Measurements from ENCODE around the gene RALGDS.

RALGDS gene

GRCh38 chr9:133119846-133120500 lies 1.1 kb downstream of the RALGDS start:
- no peak for DNase-seq
- H3K4me1 ChIP-seq (ENCODE audit: control insufficient read depth, insufficient read depth, low read depth, low read length): peaks cover 68% of the 10 kb centered on the region
- 51% methylated on average over 19 of the region's 21 CpGs for WGBS

DNA sequence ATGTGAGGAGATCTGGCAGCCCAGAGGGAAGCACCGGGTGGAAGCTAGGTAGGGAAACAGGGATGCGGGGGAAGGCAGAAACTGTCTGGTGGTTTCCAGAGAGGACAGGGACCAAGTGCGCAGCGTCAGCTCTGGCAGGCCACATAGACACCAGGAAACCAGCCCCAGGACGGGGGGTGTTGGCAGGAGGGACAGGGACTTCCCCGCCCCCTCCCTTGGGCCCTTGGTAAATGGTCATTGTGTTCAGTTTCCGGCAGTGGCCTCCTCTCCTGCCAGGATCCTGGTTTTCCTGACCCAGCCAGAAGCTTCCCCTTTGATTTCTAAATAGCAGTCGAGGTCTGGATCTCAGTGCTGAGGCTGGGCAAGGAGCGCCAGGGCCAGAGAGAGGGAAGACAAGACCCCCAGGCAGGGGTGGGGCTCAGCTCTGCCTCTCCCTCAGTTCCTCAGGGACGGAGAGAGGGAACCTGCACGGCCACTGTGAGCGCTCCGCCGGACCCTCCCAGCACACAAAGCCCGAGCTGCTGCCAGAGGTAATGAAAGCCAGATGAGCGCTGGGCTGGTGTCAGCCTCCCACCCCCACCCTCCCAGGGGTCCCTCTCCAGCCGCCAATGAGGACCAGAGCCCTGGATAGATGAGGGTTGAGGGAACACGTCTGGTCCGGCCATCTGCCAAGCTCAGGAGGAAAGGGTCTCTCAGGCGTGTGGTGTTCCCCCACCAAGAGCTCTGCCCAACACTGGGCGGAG lies 1.8 kb downstream of the RALGDS start:
- WGBS: 39% methylated on average over 20 of the region's 21 CpGs
- peak overlapping the region in 1 of 2 experiments; percentile 96 for H3K14ac ChIP-seq (ENCODE audit: low read length in 2 of 2)
- no peak overlapping the region for H2BK15ac ChIP-seq (ENCODE audit: low read depth, poor library complexity, severe bottlenecking)
- no peak overlapping the region for H3K23ac ChIP-seq (ENCODE audit: low read length in 2 of 2)
- DNase-seq: no peak
- H3K4me3 ChIP-seq (ENCODE audit: insufficient read depth in 1 of 2, low read depth in 1 of 2, low read length in 2 of 2): peak overlapping the region in 1 of 2 experiments; percentile 90
- H2BK12ac ChIP-seq (ENCODE audit: low read length in 2 of 2): no peak overlapping the region
- peak overlapping the region; percentile 65 for H4K91ac ChIP-seq (ENCODE audit: low read length)
- H3K4me1 ChIP-seq (ENCODE audit: control insufficient read depth, insufficient read depth, low read depth, low read length): peaks cover 75% of the 10 kb centered on the region
- no peak overlapping the region for H2AFZ ChIP-seq (ENCODE audit: low read depth, low read length)
- H3K4ac ChIP-seq (ENCODE audit: low read depth in 1 of 2, low read length in 2 of 2): peak overlapping the region in 1 of 2 experiments; percentile 67
- H3K79me1 ChIP-seq (replicated peaks; ENCODE audit: low read length, poor library complexity, severe bottlenecking): peaks cover 24% of the 10 kb centered on the region
- H3K4me2 ChIP-seq (ENCODE audit: low read length, poor library complexity, severe bottlenecking): peak overlapping the region; percentile 40
- no peak overlapping the region for H2BK5ac ChIP-seq (ENCODE audit: low read depth, low read length, poor library complexity, severe bottlenecking)
- H3K36me3 ChIP-seq (ENCODE audit: control insufficient read depth in 1 of 2, insufficient read depth in 2 of 2, low read depth in 1 of 2, low read length in 2 of 2): peaks cover 0 to 23% of the 10 kb centered on the region in 2 experiments
- H3K9ac ChIP-seq (ENCODE audit: low read length): peak overlapping the region; percentile 91
- H3K18ac ChIP-seq (ENCODE audit: low read depth in 1 of 2, low read length in 2 of 2): peak overlapping the region; percentile 43 to 61
- H3K9me3 ChIP-seq (ENCODE audit: control insufficient read depth, low read length): no peaks in the 10 kb centered on the region
- H3K27ac ChIP-seq (ENCODE audit: low read length, poor library complexity, severe bottlenecking): no peak overlapping the region
- peak overlapping the region; percentile 34 for H2AK5ac ChIP-seq (ENCODE audit: low read length, severe bottlenecking)
- no peak overlapping the region for H2BK120ac ChIP-seq (ENCODE audit: low read depth, low read length)
- no peaks in the 10 kb centered on the region for H3K27me3 ChIP-seq (ENCODE audit: control insufficient read depth in 1 of 2, insufficient read depth in 1 of 2, low read length in 2 of 2)
- peak overlapping the region; percentile 19 for H4K8ac ChIP-seq (ENCODE audit: low read length)

More at GRCh38 chr9:133119846-133120500, 1.1 kb downstream of the RALGDS start:
- no peak overlapping the region for H2BK5ac ChIP-seq (ENCODE audit: low read depth, low read length, poor library complexity, severe bottlenecking)
- peak overlapping the region; percentile 43 to 61 for H3K18ac ChIP-seq (ENCODE audit: low read depth in 1 of 2, low read length in 2 of 2)
- H3K36me3 ChIP-seq (ENCODE audit: control insufficient read depth in 1 of 2, insufficient read depth in 2 of 2, low read depth in 1 of 2, low read length in 2 of 2): peaks cover 0 to 19% of the 10 kb centered on the region in 2 experiments
- H3K4ac ChIP-seq (ENCODE audit: low read depth in 1 of 2, low read length in 2 of 2): peak overlapping the region; percentile 60 to 67
- H2BK15ac ChIP-seq (ENCODE audit: low read depth, poor library complexity, severe bottlenecking): no peak overlapping the region
- H3K4me2 ChIP-seq (ENCODE audit: low read length, poor library complexity, severe bottlenecking): peak overlapping the region; percentile 84
- peaks cover 28% of the 10 kb centered on the region for H3K79me1 ChIP-seq (replicated peaks; ENCODE audit: low read length, poor library complexity, severe bottlenecking)
- no peak overlapping the region for H2AFZ ChIP-seq (ENCODE audit: low read depth, low read length)
- peak overlapping the region; percentile 5 for H4K8ac ChIP-seq (ENCODE audit: low read length)
- H2AK5ac ChIP-seq (ENCODE audit: low read length, severe bottlenecking): no peak overlapping the region
- H3K9me3 ChIP-seq (ENCODE audit: control insufficient read depth, low read length): no peaks in the 10 kb centered on the region
- H4K91ac ChIP-seq (ENCODE audit: low read length): peak overlapping the region; percentile 65
- peak overlapping the region in 1 of 2 experiments; percentile 51 for H3K23ac ChIP-seq (ENCODE audit: low read length in 2 of 2)
- H3K27ac ChIP-seq (ENCODE audit: low read length, poor library complexity, severe bottlenecking): no peak overlapping the region
- H3K14ac ChIP-seq (ENCODE audit: low read length in 2 of 2): peak overlapping the region in 1 of 2 experiments; percentile 96
- H3K4me3 ChIP-seq (ENCODE audit: insufficient read depth in 1 of 2, low read depth in 1 of 2, low read length in 2 of 2): peak overlapping the region; percentile 75 to 90
- H2BK120ac ChIP-seq (ENCODE audit: low read depth, low read length): no peak overlapping the region
- H2BK12ac ChIP-seq (ENCODE audit: low read length in 2 of 2): peak overlapping the region in 1 of 2 experiments; percentile 32
- H3K9ac ChIP-seq (ENCODE audit: low read length): peak overlapping the region; percentile 91
- no peaks in the 10 kb centered on the region for H3K27me3 ChIP-seq (ENCODE audit: control insufficient read depth in 1 of 2, insufficient read depth in 1 of 2, low read length in 2 of 2)

GRCh38 chr9:133118568-133118967 lies 2.5 kb downstream of the RALGDS start:
- Histone ChIP-seq H2AK5ac (ENCODE audit: low read length, severe bottlenecking) (no peak overlapping the region), H4K8ac (ENCODE audit: low read length) (peak overlapping the region; percentile 33), H2BK5ac (ENCODE audit: low read depth, low read length, poor library complexity, severe bottlenecking) (no peak overlapping the region), H3K14ac (ENCODE audit: low read length in 2 of 2) (no peak overlapping the region), H2BK15ac (ENCODE audit: low read depth, poor library complexity, severe bottlenecking) (no peak overlapping the region), H3K27me3 (ENCODE audit: control insufficient read depth in 1 of 2, insufficient read depth in 1 of 2, low read length in 2 of 2) (no peaks in the 10 kb centered on the region), H3K36me3 (ENCODE audit: control insufficient read depth in 1 of 2, insufficient read depth in 2 of 2, low read depth in 1 of 2, low read length in 2 of 2) (peaks cover 0 to 23% of the 10 kb centered on the region in 2 experiments), H2BK120ac (ENCODE audit: low read depth, low read length) (no peak overlapping the region), H3K27ac (ENCODE audit: low read length, poor library complexity, severe bottlenecking) (no peak overlapping the region), H3K9ac (ENCODE audit: low read length) (peak overlapping the region; percentile 91), H2AFZ (ENCODE audit: low read depth, low read length) (no peak overlapping the region), H3K4me1 (ENCODE audit: control insufficient read depth, insufficient read depth, low read depth, low read length) (peaks cover 82% of the 10 kb centered on the region), H4K91ac (ENCODE audit: low read length) (no peak overlapping the region), H3K23ac (ENCODE audit: low read length in 2 of 2) (no peak overlapping the region), H3K4me3 (ENCODE audit: insufficient read depth in 1 of 2, low read depth in 1 of 2, low read length in 2 of 2) (peak overlapping the region in 1 of 2 experiments; percentile 90), H3K4me2 (ENCODE audit: low read length, poor library complexity, severe bottlenecking) (no peak overlapping the region), H3K4ac (ENCODE audit: low read depth in 1 of 2, low read length in 2 of 2) (no peak overlapping the region), H2BK12ac (ENCODE audit: low read length in 2 of 2) (no peak overlapping the region), H3K79me1 (replicated peaks; ENCODE audit: low read length, poor library complexity, severe bottlenecking) (peaks cover 20% of the 10 kb centered on the region), H3K18ac (ENCODE audit: low read depth in 1 of 2, low read length in 2 of 2) (peak overlapping the region in 1 of 2 experiments; percentile 61), H3K9me3 (ENCODE audit: control insufficient read depth, low read length) (no peaks in the 10 kb centered on the region)
- no peak for DNase-seq
- WGBS: 85% methylated on average over 3 of the region's 3 CpGs

- Histone ChIP-seq H3K4me3 (ENCODE audit: insufficient read depth in 1 of 2, low read depth in 1 of 2, low read length in 2 of 2) (no peak overlapping the region), H2AFZ (ENCODE audit: low read depth, low read length) (no peak overlapping the region), H3K79me1 (replicated peaks; ENCODE audit: low read length, poor library complexity, severe bottlenecking) (peaks cover 20% of the 10 kb centered on the region), H3K36me3 (ENCODE audit: control insufficient read depth in 1 of 2, insufficient read depth in 2 of 2, low read depth in 1 of 2, low read length in 2 of 2) (peaks cover 0 to 23% of the 10 kb centered on the region in 2 experiments), H4K8ac (ENCODE audit: low read length) (no peak overlapping the region), H3K14ac (ENCODE audit: low read length in 2 of 2) (no peak overlapping the region), H2BK12ac (ENCODE audit: low read length in 2 of 2) (no peak overlapping the region), H3K4me2 (ENCODE audit: low read length, poor library complexity, severe bottlenecking) (no peak overlapping the region), H3K4ac (ENCODE audit: low read depth in 1 of 2, low read length in 2 of 2) (no peak overlapping the region), H4K91ac (ENCODE audit: low read length) (no peak overlapping the region), H2BK15ac (ENCODE audit: low read depth, poor library complexity, severe bottlenecking) (no peak overlapping the region), H3K27ac (ENCODE audit: low read length, poor library complexity, severe bottlenecking) (no peak overlapping the region), H3K23ac (ENCODE audit: low read length in 2 of 2) (no peak overlapping the region), H2AK5ac (ENCODE audit: low read length, severe bottlenecking) (no peak overlapping the region), H2BK120ac (ENCODE audit: low read depth, low read length) (no peak overlapping the region), H3K9me3 (ENCODE audit: control insufficient read depth, low read length) (no peaks in the 10 kb centered on the region), H3K9ac (ENCODE audit: low read length) (no peak overlapping the region), H3K4me1 (ENCODE audit: control insufficient read depth, insufficient read depth, low read depth, low read length) (peaks cover 81% of the 10 kb centered on the region), H2BK5ac (ENCODE audit: low read depth, low read length, poor library complexity, severe bottlenecking) (no peak overlapping the region), H3K18ac (ENCODE audit: low read depth in 1 of 2, low read length in 2 of 2) (no peak overlapping the region), H3K27me3 (ENCODE audit: control insufficient read depth in 1 of 2, insufficient read depth in 1 of 2, low read length in 2 of 2) (no peaks in the 10 kb centered on the region)
- 97% methylated on average over 3 of the region's 3 CpGs for WGBS
- DNase-seq: no peak
Measured at GRCh38 chr9:133118179-133118520, 2.9 kb downstream of the RALGDS start.

All from mesenchymal stem cell (in vitro differentiated cells and primary cell).